GM20000 (cell line): ENCODE data around the gene ELF4.

Source experiments
- DNase-seq: peaks from one replicate; pipeline ENCODE4 v3.0.0; 2012; ENCODE audit warnings: low spot score
- TF ChIP-seq, protein P1 (sequence below): IDR thresholded peaks from 2 replicates; pipeline ENCODE4 v1.5.1; 2012; ENCODE audit warnings: mild to moderate bottlenecking, control low read depth; ENCODE audit errors: extremely low read depth, missing control alignments

The ELF4 gene

DNA sequence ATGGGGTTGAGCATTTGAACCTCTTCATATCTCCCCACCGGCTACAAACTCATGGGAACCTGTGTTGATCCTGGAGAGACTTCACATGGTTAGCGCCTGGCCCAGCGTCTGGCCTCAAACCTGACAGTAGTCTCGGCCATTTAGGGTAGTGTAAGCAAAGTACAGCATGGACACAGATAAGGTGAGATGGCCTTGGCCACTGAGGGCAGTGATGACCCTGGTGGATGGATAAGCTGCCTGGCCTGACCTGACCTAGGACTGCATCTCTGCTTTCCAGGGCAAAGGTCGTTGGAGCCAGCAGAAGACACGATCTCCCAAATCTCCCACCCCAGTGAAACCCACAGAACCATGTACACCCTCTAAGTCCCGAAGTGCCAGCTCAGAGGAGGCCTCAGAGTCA lies 76.1 kb downstream of the ELF4 start:
- TF ChIP-seq, protein P1, sequence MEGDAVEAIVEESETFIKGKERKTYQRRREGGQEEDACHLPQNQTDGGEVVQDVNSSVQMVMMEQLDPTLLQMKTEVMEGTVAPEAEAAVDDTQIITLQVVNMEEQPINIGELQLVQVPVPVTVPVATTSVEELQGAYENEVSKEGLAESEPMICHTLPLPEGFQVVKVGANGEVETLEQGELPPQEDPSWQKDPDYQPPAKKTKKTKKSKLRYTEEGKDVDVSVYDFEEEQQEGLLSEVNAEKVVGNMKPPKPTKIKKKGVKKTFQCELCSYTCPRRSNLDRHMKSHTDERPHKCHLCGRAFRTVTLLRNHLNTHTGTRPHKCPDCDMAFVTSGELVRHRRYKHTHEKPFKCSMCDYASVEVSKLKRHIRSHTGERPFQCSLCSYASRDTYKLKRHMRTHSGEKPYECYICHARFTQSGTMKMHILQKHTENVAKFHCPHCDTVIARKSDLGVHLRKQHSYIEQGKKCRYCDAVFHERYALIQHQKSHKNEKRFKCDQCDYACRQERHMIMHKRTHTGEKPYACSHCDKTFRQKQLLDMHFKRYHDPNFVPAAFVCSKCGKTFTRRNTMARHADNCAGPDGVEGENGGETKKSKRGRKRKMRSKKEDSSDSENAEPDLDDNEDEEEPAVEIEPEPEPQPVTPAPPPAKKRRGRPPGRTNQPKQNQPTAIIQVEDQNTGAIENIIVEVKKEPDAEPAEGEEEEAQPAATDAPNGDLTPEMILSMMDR, result no peak
- no peak for DNase-seq

DNA sequence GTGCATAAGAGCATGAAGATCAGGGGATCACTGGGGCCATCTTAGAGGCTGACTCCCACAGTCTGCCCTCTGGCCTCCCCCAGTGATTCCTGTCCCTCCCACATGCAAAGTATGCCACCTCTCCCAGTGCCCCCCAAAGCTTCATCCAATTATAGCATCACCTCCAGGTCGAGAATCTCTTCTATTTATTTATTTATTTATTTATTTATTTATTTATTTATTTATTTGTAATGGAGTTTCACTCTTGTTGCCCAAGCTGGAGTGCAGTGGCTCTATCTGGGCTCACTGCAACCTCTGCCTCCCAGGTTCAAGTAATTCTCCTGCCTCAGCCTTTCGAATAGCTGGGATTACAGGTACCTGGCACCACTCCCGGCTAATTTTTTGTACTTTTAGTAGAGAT lies 77.7 kb downstream of the ELF4 start:
- TF ChIP-seq, protein P1, result no peak
- DNase-seq, result no peak

DNA sequence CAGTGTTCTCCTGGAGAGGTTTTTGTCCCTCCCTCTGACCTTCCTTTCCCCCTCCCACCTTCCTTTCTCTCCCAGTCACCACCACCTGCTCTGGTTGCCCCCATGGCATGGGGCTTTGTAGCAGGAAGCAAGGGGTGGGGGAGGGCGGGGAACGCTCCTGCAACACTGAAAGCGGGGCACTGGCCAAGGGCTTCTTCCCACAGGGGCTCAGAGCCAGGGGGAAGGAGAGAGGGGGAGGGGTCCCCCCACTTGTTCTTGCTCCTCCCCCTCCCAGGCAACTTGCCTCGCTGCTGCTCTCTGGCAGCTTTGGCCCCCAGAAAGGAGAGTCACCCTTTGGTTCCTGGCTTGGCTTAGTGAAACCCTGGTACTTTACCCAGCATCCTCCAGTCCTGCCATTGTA lies 79.5 kb downstream of the ELF4 start:
- DNase-seq, result no peak
- TF ChIP-seq, protein P1, result no peak

DNA sequence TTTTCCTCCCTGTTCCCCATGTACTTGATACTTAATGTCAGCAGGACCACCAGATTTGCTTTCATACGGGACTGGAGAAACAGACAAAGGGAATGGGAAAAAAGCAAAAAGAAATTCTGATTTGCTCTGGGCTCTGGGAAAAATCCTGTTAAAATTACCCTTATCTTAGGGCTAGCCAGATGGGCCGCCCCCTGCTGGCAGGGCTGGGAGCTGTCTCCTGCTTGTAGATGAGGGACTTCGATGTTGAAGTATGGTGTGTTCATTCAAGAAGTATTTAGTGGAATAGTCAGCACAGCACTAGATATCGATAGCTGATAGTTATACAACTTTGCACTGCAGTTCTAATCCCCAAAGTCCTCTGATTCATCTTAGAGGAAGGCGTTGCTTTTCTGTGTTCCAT lies 82.1 kb downstream of the ELF4 start:
- TF ChIP-seq, protein P1, result peak; percentile 47
- DNase-seq, result peak; percentile 13

DNA sequence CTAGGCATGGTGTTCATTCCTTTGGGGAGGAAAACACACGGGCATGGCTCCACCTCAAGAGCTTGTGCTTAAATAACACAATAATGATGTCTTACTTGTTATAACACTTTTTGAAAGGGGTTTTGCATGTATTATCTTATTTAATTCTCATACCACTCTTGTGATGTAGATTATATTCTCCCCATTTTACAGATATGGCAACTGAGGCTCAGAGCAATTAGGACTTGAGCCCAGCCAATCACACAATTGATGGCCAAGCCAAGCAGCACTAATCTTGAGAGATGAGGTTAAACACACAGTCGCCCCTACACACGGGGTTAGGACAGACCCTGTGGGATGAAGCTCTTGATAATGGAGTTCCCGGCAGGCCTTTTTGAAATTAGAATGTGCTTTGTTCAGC lies 82.7 kb downstream of the ELF4 start:
- TF ChIP-seq, protein P1, result no peak
- no peak for DNase-seq

- no peak for DNase-seq
- TF ChIP-seq, protein P1, result no peak
Measured at GRCh38 chrX:130025256-130025655, 85.0 kb downstream of the ELF4 start.

- DNase-seq, result peak; percentile 87
- TF ChIP-seq, protein P1, result no peak
Measured at GRCh38 chrX:130024127-130024526, 86.2 kb downstream of the ELF4 start.
